Hypothalamus (tissue), 51 donors: ENCODE results near the gene PLCL2.

ENCODE experiments used
- DNase-seq, 51 donors: peaks; one replicate each; lab custom pipeline; 2025; lab: John Stamatoyannopoulos, UW

The PLCL2 gene

DNA sequence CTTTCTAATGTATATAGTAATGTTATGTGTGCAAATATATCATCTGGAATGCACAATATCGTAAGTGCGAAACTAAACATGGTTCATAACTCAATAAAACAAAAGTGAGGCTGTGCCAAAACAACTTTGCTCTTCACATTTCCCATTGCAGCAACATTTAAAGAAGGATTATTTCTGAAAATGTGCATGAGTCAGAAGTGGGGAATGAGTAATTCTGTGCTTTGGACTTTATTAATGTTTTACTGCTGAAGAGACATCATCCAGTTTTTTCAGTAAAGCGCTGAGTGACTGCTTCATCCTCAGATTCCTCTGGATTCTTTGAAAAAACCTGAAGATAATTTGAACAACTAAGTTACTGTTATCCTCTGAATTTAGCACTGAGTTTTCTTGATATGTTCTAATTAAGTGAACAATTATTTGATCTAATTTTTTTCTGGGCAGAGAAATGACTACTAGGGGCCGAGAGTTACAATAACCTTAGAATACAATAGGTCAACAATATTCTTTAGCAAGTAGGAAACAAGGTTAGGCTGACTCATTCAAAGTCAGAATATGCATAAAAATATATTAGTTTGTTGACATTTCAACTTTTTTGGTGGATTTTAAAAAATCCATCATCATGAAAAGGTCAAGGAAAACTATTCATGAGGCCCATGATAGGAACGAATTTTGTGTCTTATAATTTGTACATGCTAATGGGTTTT, 20.0 kb upstream of the PLCL2 start:
- DNase-seq = no peak

DNA sequence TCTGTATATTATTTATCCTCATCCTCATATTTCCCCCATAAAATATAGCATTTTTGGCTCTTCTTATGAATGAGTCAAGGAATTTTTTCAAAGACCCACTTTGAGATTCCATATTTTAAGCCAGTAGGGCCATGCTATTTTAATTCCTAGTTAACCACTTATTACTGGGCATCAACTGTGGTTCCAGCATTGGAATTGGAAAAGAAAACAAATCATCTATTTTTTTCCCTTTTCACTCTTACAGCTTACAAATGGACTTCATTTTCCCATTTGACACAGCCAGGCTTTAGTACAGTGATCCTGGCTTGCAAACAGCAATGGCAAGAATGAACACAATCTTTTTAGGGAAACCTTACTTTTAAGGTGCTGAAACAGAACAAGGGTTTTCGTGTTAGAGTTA, 19.4 kb upstream of the PLCL2 start:
- DNase-seq = no peak

DNA sequence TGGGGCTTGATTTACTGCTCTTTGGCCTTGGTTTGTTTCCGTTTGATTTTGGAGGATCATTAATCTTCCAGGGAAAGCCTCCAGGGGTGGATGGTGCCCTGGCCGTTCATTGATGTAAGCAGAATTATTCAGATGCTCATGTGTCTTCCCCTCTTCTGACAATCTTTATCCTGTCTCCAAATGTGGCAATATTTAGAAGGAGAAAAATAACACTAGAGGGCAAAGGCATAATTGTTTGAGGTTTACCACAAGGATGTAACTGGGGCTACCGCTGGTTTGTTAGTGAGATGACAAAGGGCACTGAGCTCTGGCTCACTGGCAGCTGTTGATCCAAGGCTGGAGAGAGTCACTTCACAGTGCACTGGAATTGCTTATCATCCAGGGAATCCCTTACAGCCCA, 18.2 kb upstream of the PLCL2 start:
- DNase-seq = no peak

DNA sequence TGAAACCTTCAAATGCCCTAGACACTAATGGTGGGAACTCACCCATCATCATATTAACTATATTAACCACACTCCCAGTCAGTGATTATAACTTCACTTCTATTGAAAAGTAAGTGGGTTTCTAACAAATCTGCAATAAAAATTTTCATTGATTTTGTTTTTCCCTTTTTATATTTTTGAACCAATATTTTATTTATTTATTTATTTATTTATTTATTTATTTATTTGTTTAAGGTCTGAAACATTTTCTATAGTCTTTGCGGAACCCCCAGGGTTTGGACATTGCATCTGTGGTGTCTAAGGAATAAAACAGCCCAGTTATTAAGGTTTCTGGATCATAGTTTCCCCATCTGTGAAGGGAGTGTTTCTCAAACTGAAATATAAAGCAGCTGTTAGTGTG, 16.2 kb upstream of the PLCL2 start:
- no peak for DNase-seq

DNA sequence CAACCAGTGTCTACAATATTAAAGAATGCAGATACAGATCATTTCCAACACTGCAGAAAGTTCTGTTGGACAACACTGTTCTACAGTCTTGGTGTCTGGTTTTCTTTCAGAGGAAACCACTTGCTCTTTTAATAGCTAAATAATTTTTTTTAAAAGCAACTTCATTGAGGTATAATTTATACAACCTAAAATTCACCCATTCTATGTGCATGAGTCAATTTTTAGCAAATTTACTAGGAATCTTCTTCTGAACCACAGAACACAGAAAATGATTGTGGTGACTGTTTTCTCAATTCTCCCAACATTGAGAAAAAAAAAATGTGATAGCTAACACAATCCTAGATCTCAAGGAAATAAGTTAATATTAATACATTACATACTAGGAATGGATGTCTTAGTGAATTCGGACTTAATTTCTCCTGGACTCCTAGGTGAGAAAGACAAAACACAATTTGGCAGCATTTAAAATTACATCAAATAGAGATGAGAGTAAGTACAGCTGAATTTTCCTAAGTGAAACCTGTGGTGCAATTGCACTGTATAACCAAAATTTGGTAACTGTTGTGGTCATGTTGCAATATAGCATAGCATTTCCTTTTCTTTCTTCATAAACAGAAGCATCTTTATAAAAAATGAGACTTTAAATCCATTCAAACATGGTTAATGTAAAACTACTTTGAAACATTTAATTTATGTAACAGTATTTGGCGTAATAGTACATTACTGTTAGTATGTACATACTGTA, 15.3 kb upstream of the PLCL2 start:
- no peak for DNase-seq

DNA sequence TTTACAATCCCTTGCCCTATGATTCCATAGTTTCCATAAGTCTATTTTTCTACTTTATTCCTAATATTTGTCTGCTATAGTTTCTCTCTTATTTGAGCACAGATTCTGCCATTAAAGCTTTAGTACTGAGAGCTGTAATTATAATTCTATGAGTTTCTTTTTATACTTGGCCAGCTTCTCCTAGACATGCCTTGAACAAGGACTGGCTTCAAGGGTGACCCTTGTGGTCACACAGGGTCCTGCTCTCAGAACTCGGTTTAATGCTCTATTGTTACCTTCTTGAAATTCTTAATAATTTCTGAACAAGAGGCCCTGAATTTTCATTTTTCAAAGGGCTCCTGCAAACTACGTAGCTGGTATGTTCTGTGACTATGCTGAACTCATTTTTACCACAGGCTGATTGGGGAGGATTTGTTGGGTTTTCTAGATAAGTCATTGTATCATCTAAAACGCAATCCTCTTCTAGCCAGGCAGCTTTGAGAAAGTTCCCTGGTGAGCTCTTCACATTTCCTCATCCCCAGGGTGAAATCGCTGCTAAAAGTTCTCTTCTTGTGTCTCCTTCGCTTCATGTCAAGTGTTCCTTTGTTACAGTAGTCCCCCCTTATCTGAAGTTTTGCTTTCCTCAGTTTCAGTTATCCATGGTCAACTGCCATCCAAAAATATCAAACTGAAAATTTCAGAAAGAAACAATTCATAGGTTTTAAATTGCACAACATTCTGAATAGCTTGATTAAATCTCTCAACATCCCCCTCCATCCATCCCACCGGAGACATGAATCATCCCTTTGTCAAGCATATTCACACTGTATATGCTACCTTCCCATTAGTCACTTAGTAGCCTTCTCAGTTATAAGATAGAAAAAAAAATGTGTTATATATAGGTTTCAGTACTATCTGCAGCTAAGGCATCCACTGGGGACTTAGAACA, 12.6 kb upstream of the PLCL2 start:
- no peak for DNase-seq

DNA sequence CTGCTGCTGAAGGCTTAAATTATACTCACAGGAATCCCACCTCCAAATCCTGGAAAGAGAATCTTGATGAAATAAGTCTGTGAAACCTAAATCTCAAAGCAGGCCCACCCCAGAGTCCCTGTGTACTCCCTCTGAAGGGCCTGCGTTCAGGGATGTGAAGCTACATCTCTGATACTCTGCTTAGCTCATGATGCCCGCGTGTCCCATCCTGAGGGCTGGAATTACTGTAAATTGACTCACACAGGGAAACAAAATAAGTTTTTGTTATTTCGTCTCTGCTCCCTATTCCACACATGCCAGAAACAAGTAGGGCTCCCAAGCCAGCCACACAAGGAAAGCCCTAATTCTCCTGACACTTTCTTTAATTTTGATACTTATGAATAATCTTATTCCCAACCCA, 10.9 kb upstream of the PLCL2 start:
- no peak for DNase-seq

DNA sequence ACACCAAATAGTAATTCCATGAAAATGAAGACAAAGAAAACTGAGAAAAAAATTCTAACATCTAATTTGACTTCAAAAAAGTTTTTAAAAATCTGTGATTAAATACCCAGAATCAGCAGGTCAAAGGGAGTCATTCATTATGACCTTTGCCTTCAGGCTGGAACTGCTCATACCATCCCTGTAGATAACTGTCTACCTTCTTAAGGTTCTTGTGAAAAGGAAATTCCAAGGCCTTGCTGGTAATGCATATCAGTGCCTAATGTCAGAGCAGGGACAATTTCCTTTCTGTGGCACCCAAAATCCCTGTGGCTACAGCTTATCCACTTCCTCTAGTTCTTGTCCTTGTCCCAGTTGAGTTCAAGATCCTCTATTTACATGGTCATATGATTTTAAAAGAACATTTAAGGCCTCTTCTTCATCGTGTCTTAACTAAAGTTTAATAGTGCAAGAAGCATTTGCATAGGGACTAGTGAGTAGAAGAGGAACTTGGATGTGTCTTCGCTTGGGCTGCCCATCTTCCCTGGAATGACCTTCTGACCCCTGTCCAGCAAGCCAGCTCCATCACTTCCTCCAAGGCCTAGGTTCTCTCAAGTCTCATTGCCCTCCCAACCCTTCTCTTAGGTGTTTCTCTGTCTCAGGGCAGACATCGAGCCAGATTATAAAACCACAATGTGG, 8.7 kb upstream of the PLCL2 start:
- DNase-seq = no peak

DNA sequence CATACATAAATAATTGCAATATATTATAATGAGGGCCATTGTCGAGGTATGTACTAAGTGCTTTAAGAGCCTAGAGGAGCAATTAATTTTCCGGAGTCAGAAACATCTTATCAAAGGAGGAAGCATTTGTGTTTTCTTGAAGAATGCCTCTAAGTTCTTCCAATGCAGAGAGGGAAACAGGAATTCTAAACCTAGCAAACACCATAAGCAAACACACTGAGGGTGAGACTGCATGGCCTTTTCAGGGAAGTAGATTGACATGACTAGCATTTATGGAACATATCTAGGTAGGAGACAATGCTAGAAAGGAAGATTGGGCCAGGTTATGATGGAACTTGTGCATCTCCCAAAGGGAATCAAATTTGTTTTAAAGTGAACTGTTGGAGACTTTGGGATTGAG, 7.2 kb upstream of the PLCL2 start:
- no peak for DNase-seq

DNA sequence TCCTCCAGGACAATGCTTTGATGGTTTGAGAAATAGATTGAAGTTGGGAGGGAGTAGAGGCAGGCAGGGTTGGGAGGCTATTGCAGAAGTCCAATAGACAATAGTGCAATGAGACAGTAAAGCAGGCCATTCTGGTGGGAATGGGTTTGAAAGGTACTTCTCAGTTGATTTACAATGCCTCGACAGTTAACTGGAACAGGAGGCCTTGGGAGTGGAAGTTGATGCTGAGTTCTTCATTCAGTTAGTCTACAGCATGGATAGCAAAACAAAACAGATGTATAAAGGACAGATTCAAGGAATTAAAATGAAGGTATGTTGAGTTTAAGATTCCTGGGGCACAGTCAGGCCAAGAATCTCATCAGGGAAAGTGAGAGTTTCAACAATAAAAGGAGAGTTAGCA, 6.8 kb upstream of the PLCL2 start:
- no peak for DNase-seq

DNA sequence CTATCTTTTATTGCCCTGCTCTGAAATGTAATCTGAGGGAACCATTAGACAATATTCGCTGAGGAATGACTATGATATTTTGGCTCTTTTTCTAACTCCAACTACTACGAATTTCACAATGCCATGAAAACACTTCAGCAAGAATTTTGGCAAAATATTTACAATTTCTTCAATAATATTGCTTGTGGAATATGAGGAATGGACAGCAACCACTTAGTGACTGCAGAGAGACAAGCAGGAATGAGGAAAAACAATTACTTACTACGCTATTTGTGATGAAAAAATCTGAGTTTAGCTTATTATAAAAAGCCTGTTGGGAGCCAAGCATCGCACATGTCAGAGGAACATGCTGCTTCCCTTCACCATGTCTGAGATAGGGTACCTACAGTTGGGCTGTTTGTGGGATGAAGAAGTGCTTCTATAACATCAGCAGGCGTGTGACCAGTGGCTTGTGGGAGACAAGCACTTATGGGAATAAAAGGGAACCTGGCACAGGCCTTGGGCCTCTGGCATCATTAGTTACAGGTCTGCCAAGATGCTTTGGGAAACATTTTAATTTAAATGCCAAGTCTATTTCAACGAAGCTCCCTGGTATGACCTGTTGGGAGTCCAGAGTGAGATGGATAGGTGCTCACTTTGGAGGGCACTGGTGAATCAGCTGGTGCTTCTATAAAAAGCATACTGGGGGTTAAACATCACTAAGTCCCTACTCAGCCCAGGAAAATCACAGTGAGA, 2.7 kb upstream of the PLCL2 start:
- DNase-seq = no peak

DNA sequence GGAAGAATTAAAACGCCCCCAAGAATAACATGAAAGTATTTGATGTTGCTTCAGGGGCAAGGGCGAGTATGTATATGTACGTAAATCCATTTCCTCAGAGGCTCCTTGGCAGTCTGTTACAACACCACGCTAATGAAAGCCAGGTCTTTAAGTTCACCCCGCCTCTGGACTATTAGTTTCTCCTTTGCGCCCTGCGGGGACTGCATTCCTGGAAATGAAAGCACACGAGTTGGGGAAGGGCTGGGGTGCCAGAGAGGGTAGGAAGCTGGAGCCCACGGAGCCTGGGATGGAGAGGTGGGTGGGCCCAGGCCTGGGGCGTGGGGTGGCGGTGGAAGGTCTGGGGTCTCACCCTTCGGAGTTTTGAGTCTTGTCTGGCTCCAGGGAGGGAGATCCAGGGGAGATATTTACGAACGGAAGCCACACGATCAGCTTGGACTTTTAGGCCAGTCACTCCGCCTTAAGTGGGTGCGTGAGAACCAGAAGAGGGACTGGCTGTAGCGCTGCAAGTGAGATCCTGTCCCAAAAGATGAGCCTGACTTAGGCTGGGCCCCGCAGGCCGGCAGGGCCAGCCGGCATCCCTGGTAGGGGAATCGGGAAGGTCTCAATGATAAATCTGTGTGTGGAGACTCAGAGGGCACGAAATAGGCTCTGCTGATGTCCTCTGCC, 1.6 kb upstream of the PLCL2 start:
- no peak for DNase-seq

DNA sequence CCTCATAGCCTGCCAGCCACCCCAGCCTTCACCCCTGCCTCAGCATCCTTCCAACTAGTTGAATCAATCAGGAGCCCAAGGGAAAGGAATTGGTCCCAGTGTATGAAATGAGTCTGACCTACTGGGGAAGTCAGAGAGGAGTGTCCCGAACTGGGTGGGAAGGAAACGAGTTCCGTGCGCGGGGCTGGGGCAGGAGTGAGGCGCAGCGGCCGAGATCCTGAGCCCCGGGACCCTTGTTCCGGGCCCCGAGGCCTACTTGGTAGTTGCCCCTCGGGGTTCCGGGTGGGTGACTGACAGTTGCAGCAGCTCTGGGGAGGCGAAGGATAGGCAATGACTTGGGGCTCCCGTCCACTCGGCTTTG, 1.1 kb upstream of the PLCL2 start:
- no peak for DNase-seq

DNA sequence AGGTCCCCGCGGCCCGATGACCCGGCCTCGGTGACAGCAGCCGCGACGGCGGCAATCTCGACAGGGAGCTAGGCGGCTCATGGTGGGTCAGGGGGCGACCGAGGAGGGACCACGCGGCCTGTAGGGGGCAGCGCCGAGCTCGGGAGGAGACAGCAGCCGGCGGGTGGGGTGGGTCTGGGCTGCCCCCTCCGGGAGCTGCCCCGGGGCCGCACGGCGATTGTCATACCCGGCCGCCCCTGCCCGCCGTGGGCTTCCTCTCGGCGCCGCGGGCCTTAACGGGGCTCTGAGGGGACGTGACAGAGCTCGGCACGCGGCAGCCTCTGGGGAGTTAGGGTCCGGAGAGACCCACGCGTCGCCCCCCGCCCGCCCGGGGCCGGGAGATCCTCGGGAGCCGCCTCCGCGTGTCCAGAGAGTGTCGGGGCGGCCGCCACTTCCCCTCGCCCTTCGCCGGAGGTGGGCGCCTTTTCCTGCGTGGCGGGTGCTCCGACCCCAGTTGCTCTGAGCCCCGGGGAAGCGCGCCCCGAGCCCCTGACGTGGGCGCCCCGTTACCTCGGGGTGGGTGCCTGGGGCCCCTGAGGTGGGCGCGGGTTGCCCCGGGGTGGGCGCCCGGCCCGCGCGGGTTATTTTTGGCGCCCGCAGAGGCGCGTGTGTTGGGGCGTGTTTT, 539 bp upstream of the PLCL2 start:
- DNase-seq = peak in 22 of 51 donors; percentile 14 to 65 (median 42)

DNA sequence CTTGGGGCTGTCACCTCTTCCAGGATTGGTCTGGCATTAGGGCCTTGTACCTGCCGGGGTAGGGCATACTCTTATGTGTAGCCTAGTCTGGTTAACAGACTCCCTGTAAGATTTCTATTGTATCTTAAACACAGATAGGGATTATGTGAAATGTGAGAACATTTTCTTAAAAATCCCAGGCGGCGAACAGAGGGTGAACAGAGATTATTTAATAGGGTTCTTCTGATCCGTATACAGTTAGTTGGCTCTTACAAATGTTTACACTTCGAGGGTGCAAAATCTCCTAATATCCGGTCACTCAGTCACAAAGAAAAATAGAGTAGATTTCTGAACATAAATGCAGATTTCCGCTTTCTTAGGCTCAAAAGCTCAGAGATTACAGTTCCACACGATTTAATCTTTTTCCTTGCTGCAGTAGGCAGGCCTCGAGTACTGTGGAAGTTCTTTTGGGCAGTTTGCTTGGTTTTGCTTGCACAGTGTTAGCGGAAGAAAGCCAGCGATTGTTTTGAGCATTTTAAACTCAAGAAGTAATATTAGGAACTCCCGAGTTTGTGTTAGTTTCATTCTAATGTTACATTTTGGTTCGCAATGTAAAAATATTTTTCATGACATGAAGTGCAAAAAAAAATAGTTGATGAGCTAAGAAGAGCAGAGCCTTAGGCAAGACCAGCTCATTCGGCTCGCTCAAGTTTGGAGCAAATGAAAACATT, 993 bp downstream of the PLCL2 start:
- peak in 1 of 51 donors; percentile 42 for DNase-seq

DNA sequence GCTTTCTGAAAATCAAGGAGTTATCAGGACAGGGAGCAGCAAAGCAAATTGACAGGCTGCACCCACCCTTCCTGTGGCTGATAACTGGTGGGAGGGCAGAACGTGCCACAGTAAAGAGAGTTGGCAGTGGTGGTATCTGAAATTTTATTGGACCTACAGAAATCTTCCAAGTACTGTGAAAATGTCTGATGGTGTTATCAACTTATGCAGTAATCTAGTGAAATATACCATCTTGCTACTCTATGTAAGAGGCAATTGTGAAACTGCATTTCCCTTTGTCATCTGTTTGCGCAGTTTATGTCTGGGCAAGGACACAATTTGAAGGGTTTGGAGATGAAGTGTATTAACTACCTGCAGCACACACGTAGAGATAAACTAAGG, 1.5 kb downstream of the PLCL2 start:
- peak in 1 of 51 donors; percentile 54 for DNase-seq

DNA sequence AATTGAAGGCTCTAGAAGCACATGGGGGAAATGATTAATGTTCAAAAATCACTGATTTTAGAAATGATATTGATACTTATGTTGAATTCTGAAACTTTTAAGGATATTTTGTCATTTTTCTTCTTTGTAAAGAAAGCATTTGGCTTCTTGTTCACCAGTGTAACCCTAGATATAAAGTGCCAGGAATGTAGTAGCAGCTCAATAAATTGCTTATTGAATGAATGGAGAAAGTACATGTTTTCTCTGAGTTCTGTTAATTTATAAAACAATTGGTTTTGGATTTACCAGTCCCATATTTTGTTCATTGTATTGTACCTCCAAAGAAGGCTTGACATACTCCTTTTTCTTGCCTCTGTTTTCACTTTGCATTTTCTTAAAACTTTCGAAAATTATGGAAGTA, 2.4 kb downstream of the PLCL2 start:
- no peak for DNase-seq

DNA sequence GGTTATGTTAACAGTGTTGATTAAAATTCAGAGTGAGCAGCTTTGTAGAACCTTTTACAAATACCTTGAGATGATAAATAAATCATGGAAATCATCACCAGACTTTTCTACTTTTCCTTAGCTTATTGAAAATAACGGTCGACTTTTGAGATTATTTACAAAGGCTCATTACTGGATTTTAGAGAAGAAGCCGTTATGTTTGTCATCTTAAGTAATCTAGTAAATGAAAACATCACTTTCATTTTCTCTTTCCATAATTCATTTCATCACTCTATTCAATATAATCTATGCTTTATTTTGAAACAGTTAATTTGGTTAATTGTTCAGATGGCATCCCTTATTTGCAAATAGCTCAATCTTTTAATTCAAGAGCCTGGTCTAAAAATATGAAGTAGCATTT, 3.6 kb downstream of the PLCL2 start:
- no peak for DNase-seq
